IMR-90 (cell line): ENCODE results near the gene SPINDOC. TPM values are rescaled to one million over a fixed set of nuclear protein-coding genes. Genes with fewer than 3 reads are reported as not detected.

Experiments used
- ATAC-seq: fragments of 200-7000 bp; cut with Tn5 transposase; 2 replicates; pipeline ENCODE4 v1.9.1; 2020; ENCODE audit warnings: low read depth, mild to moderate bottlenecking, moderate library complexity
- BruUV-seq: library from RNA; stranded (reverse); fragments of 400-500 nt; replicated peaks from 2 replicates; lab custom pipeline; 2021; lab: Mats Ljungman, UMichigan
- CTCF ChIA-PET: fragments of 300-600 bp; formaldehyde crosslinking; extraction: SDS; loops from one replicate; lab custom pipeline; 2021; ENCODE audit warnings: antibody characterized with exemption; lab: Yijun Ruan, JAX
- POLR2A ChIA-PET: fragments of 300-600 bp; sonication (Branson Sonifier 250); formaldehyde crosslinking; loops from one replicate; lab custom pipeline; 2022; ENCODE audit warnings: antibody characterized with exemption; ENCODE audit not compliant: unreplicated experiment; lab: Charles Lee
- DNase-seq: peaks from one replicate; pipeline ENCODE4 v3.0.0; 2013
- H2AFZ ChIP-seq: replicated peaks from 2 replicates; pipeline ENCODE3; 2013; ENCODE audit warnings: low read length, mild to moderate bottlenecking; ENCODE audit not compliant: poor library complexity
- H2AK5ac ChIP-seq: 2 replicates; pipeline ENCODE4 v1.6.1; 2013; ENCODE audit warnings: low read depth, low read length, inconsistent platforms
- H2AK9ac ChIP-seq: replicated peaks from 2 replicates; pipeline ENCODE3; 2013; ENCODE audit warnings: mild to moderate bottlenecking, low read depth, low read length, moderate library complexity; ENCODE audit not compliant: poor library complexity
- H2BK120ac ChIP-seq: 2 replicates; pipeline ENCODE4 v1.6.1; 2013; ENCODE audit warnings: low read depth, low read length, inconsistent platforms
- H2BK15ac ChIP-seq: 3 replicates; pipeline ENCODE4 v1.6.1; 2013; ENCODE audit warnings: low read depth, low read length, inconsistent platforms
- H2BK20ac ChIP-seq: 2 replicates; pipeline ENCODE4 v1.6.1; 2013; ENCODE audit warnings: low read depth, mild to moderate bottlenecking, inconsistent platforms, low read length, moderate library complexity
- H2BK5ac ChIP-seq: 2 replicates; pipeline ENCODE4 v1.6.1; 2013; ENCODE audit warnings: mild to moderate bottlenecking, low read depth, low read length, inconsistent platforms; ENCODE audit not compliant: poor library complexity, severe bottlenecking
- H3K14ac ChIP-seq: replicated peaks from 2 replicates; pipeline ENCODE4 v1.6.1; 2013; ENCODE audit warnings: low read depth, low read length, inconsistent platforms
- H3K18ac ChIP-seq: 2 replicates; pipeline ENCODE4 v1.6.1; 2013; ENCODE audit warnings: low read depth, low read length, control low read depth
- H3K23ac ChIP-seq: 2 replicates; pipeline ENCODE4 v1.6.1; 2013; ENCODE audit warnings: low read depth, low read length, inconsistent platforms
- H3K27ac ChIP-seq: 2 replicates; pipeline ENCODE4 v1.5.1; 2013; ENCODE audit warnings: mild to moderate bottlenecking, control low read depth, low read length; ENCODE audit not compliant: insufficient read depth
- H3K27me3 ChIP-seq: 2 replicates; pipeline ENCODE4 v1.6.1; 2013; ENCODE audit warnings: low read length; ENCODE audit not compliant: control insufficient read depth, insufficient read depth
- H3K36me3 ChIP-seq: 2 replicates; pipeline ENCODE4 v1.6.1; 2013; ENCODE audit warnings: low read length, mixed read lengths; ENCODE audit not compliant: control insufficient read depth, insufficient read depth
- H3K4ac ChIP-seq: 2 replicates; pipeline ENCODE4 v1.6.1; 2013; ENCODE audit warnings: low read depth, low read length, inconsistent platforms
- H3K4me1 ChIP-seq: 2 replicates; pipeline ENCODE4 v1.6.1; 2013; ENCODE audit warnings: low read length, mixed read lengths; ENCODE audit not compliant: control insufficient read depth, insufficient read depth
- H3K4me2 ChIP-seq: 2 replicates; pipeline ENCODE4 v1.6.1; 2013; ENCODE audit warnings: low read depth, mild to moderate bottlenecking, control low read depth, low read length, moderate library complexity
- H3K4me3 ChIP-seq: 2 replicates; pipeline ENCODE4 v1.5.1; 2013; ENCODE audit warnings: low read depth, mild to moderate bottlenecking, control low read depth, low read length, moderate library complexity; ENCODE audit not compliant: insufficient read depth
- H3K56ac ChIP-seq: 2 replicates; pipeline ENCODE4 v1.6.1; 2013; ENCODE audit warnings: low read length, inconsistent platforms; ENCODE audit not compliant: insufficient read depth; ENCODE audit errors: extremely low read depth
- H3K79me1 ChIP-seq, 2 experiments: 2 replicates each; pipeline ENCODE4 v1.6.1; 2013; ENCODE audit warnings: low read length in 2 of 2, inconsistent platforms in 1 of 2, low read depth in 1 of 2
- H3K9ac ChIP-seq: 2 replicates; pipeline ENCODE4 v1.6.1; 2013; ENCODE audit warnings: low read depth, low read length, control low read depth
- H3K9me1 ChIP-seq: 2 replicates; pipeline ENCODE4 v1.6.1; 2013; ENCODE audit warnings: low read length, inconsistent platforms; ENCODE audit not compliant: insufficient read depth
- H3K9me3 ChIP-seq: 2 replicates; pipeline ENCODE4 v1.6.1; 2013; ENCODE audit warnings: low read length; ENCODE audit not compliant: control insufficient read depth, insufficient read depth
- H4K20me1 ChIP-seq: 2 replicates; pipeline ENCODE4 v1.6.1; 2013; ENCODE audit warnings: low read length, inconsistent platforms; ENCODE audit not compliant: insufficient read depth
- H4K5ac ChIP-seq: 2 replicates; pipeline ENCODE4 v1.6.1; 2013; ENCODE audit warnings: mild to moderate bottlenecking, low read depth, low read length, control low read depth
- H4K8ac ChIP-seq, 2 experiments: 2 replicates each; pipeline ENCODE4 v1.6.1; 2013; ENCODE audit warnings: low read depth in 2 of 2, low read length in 2 of 2, control low read depth in 1 of 2, inconsistent platforms in 1 of 2
- H4K91ac ChIP-seq: 2 replicates; pipeline ENCODE4 v1.6.1; 2013; ENCODE audit warnings: low read depth, low read length, inconsistent platforms; ENCODE audit not compliant: insufficient read depth
- CHD1 ChIP-seq: IDR thresholded peaks from 2 replicates; pipeline ENCODE4 v1.6.1; 2012; ENCODE audit warnings: low read depth, low read length, improper control_type of control experiment
- MXI1 ChIP-seq: IDR thresholded peaks from 2 replicates; pipeline ENCODE4 v1.6.1; 2012; ENCODE audit warnings: low read depth, mild to moderate bottlenecking, low read length, moderate library complexity, borderline replicate concordance
- NFE2L2 ChIP-seq: fragments of 150-350 bp; IDR thresholded peaks from 2 replicates; pipeline ENCODE4 v1.6.1; 2016; ENCODE audit warnings: low read depth, mild to moderate bottlenecking, low read length
- RAD21 ChIP-seq: IDR thresholded peaks from 2 replicates; pipeline ENCODE4 v1.6.1; 2012; ENCODE audit warnings: low read length, improper control_type of control experiment
- WGBS, 2 experiments: methylation state at CpG; one replicate each; pipeline versions ENCODE4 v1.1.5 to v1.1.7; 2013; ENCODE audit warnings: missing lambda C conversion rate in 2 of 2; ENCODE audit not compliant: insufficient read length in 1 of 2; ENCODE audit errors: extremely low coverage in 2 of 2; 5-methylcytosine and 5-hydroxymethylcytosine counted together
- dilution Hi-C: fragments of 300-500 bp; cut with HindIII; formaldehyde crosslinking; loops from one replicate; pipeline ENCODE4 v1.14.3; 2018; ENCODE audit warnings: low sequenced_read_pairs; ENCODE audit not compliant: unreplicated experiment
- in situ Hi-C: fragments of 300-500 bp; cut with MboI; formaldehyde crosslinking; loops from 3 replicates; pipeline ENCODE4 v1.14.3; 2019; ENCODE audit warnings: low sequenced_read_pairs, inconsistent platforms, mixed read lengths
- intact Hi-C: fragments of 100-400 bp; cut with micrococcal nuclease; formaldehyde crosslinking; loops from 2 replicates; pipeline ENCODE4 v1.10.0; 2022
- polyA plus RNA-seq, 3 experiments: library from polyadenylated mRNA; depleted of rRNA; stranded (reverse); fragments of >200 nt; gene quantifications; 2 replicates each; pipeline ENCODE4 v1.2.3, GENCODE V29; 2012; ENCODE audit warnings: low replicate concordance in 1 of 3
- total RNA-seq: library from RNA; depleted of rRNA; stranded (reverse); fragments of >200 nt; gene quantifications from 2 replicates; pipeline ENCODE4 v1.2.3, GENCODE V29; 2012
- TF ChIP-seq, protein P1 (sequence below): fragments of 150-350 bp; IDR thresholded peaks from 2 replicates; pipeline ENCODE4 v1.6.1; 2016; ENCODE audit warnings: low read depth, mild to moderate bottlenecking, low read length, moderate library complexity, borderline replicate concordance
- TF ChIP-seq, protein P2 (sequence below): fragments of 150-350 bp; IDR thresholded peaks from 2 replicates; pipeline ENCODE4 v1.6.1; 2017; ENCODE audit warnings: mild to moderate bottlenecking, antibody characterized with exemption, low read length, low read depth

Gene SPINDOC
- total and polyA plus RNA-seq, 2 of the 4 experiments (the other 2 are of a cell fraction) = 10.0 to 29.9 TPM

DNA sequence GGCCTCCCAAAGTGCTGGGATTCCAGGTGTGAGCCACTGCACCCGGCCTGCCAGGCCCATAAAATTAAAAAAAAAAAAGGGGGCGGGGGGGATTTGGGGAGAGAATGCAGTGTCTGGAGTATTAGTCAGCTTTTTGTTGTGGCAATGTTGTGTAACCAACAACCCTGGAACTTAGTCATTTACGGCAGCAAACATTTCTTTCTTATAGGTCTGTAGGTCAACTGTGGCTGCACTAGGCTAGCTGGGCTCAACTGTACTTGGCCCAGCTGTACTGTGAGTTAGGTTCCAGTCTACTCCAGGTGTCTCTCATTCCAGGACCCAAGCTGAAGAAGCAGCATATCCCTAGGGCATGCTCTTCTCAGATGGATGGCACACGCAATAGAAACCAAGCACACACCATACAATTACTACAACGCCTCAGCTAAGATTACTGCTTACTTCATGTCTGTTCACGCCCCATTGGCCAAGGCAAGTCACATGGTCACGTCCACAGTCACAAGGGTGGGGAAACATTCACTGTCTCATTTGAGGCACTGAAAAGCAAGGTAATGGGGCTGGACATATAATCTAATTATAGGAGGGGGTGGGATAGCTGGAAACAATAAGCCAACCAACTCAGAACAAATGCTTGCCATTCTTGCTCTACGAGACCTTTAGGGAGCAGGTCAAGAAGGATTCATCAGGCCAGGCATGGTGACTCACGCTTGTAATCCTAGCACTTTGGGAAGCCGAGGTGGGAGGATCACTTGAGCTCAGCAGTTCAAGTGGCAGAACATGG is 10.4 kb upstream of the SPINDOC start (continued):
- TF ChIP-seq CHD1 (no peak), MXI1 (no peak)

- no peak overlapping the region for H2BK20ac ChIP-seq
- H4K20me1 ChIP-seq = no peaks in the 10 kb centered on the region
- DNase-seq = no peak
- POLR2A ChIA-PET = no interaction called here
- no peak overlapping the region for H2AK5ac ChIP-seq
- no TSS peak for BruUV-seq
- H2BK120ac ChIP-seq = no peak overlapping the region
- no peak overlapping the region for H4K8ac ChIP-seq
- H3K9ac ChIP-seq = no peak overlapping the region
- dilution Hi-C loops = no loop called here
- peaks cover 0 to 4% of the 10 kb centered on the region in 2 experiments; a peak in 1 of 4 replicates for H3K79me1 ChIP-seq
- ATAC-seq = no peak
- intact Hi-C loops = no loop called here
- peaks cover 9% of the 10 kb centered on the region for H3K4me1 ChIP-seq
- no peak overlapping the region for H2BK5ac ChIP-seq
- H3K4ac ChIP-seq = no peak overlapping the region
- no peak overlapping the region for H4K91ac ChIP-seq
- H3K4me2 ChIP-seq = no peak overlapping the region
- H3K27me3 ChIP-seq = no peaks in the 10 kb centered on the region
- H2AK9ac ChIP-seq = no peak overlapping the region
- no peak overlapping the region for H3K56ac ChIP-seq
- in situ Hi-C loops = no loop called here
- H2AFZ ChIP-seq = peak overlapping the region; percentile 13
- no peaks in the 10 kb centered on the region for H3K9me3 ChIP-seq
- CTCF ChIA-PET = no interaction called here
- H3K36me3 ChIP-seq = no peaks in the 10 kb centered on the region
- no peak overlapping the region for H3K27ac ChIP-seq
- 83% methylated on average over 1 of the region's 6 CpGs; no CpG with 5 or more reads in 1 of the 2 experiments for whole genome bisulfite sequencing, 2 experiments
- H4K5ac ChIP-seq = no peak overlapping the region
- no peak overlapping the region for H3K14ac ChIP-seq
- TF ChIP-seq RAD21 (no peak), NFE2L2 (no peak), CHD1 (no peak)
- TF ChIP-seq, protein P1, sequence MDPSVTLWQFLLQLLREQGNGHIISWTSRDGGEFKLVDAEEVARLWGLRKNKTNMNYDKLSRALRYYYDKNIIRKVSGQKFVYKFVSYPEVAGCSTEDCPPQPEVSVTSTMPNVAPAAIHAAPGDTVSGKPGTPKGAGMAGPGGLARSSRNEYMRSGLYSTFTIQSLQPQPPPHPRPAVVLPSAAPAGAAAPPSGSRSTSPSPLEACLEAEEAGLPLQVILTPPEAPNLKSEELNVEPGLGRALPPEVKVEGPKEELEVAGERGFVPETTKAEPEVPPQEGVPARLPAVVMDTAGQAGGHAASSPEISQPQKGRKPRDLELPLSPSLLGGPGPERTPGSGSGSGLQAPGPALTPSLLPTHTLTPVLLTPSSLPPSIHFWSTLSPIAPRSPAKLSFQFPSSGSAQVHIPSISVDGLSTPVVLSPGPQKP = no peak
- TF ChIP-seq, protein P2, sequence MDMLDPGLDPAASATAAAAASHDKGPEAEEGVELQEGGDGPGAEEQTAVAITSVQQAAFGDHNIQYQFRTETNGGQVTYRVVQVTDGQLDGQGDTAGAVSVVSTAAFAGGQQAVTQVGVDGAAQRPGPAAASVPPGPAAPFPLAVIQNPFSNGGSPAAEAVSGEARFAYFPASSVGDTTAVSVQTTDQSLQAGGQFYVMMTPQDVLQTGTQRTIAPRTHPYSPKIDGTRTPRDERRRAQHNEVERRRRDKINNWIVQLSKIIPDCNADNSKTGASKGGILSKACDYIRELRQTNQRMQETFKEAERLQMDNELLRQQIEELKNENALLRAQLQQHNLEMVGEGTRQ = no peak
- H2BK15ac ChIP-seq = no peak overlapping the region
- H3K9me1 ChIP-seq = peaks cover 8% of the 10 kb centered on the region
- no peak overlapping the region for H3K4me3 ChIP-seq
- H3K23ac ChIP-seq = no peak overlapping the region
- no peak overlapping the region for H3K18ac ChIP-seq
Measured at GRCh38 chr11:63804259-63804658, 9.0 kb upstream of the SPINDOC start.
